GM23338 (cell line): ENCODE results near the gene ZSCAN5A.

Experiments
- EZH2 ChIP-seq: fragments of 200-600 bp; sonication (generic); IDR thresholded peaks from one replicate; pipeline ENCODE4 v1.8.0; 2017; ENCODE audit warnings: antibody characterized with exemption, mild to moderate bottlenecking, low read depth; ENCODE audit not compliant: unreplicated experiment
- EZH2phosphoT487 ChIP-seq: fragments of 200-600 bp; sonication (generic); IDR thresholded peaks from one replicate; pipeline ENCODE4 v1.8.1; 2018; ENCODE audit warnings: antibody characterized with exemption; ENCODE audit not compliant: unreplicated experiment
- REST ChIP-seq: IDR thresholded peaks from one replicate; pipeline ENCODE4 v1.6.1; 2018; ENCODE audit warnings: antibody characterized with exemption; ENCODE audit not compliant: unreplicated experiment
- STAT1 ChIP-seq: IDR thresholded peaks from one replicate; pipeline ENCODE4 v1.6.1; 2016; ENCODE audit warnings: antibody characterized with exemption; ENCODE audit not compliant: unreplicated experiment
- ZNF331 ChIP-seq: fragments of 250-450 bp; sonication (Bioruptor Pico); IDR thresholded peaks from 2 replicates; pipeline ENCODE4 v1.5.0; 2020; ENCODE audit warnings: low read depth, mild to moderate bottlenecking, moderate library complexity
- TF ChIP-seq, protein P1 (sequence below), 2 experiments: fragments of 200-600 bp in 1 of 2; sonication (generic) in 1 of 2; conservative IDR thresholded peaks; 2 replicates each; pipeline versions ENCODE4 v1.5.1 to v1.6.1; 2016 to 2017; ENCODE audit warnings: antibody characterized with exemption in 2 of 2, low read depth in 2 of 2, mild to moderate bottlenecking in 2 of 2, moderate library complexity in 1 of 2
- TF ChIP-seq, protein P2 (sequence below): IDR thresholded peaks from 2 replicates; pipeline ENCODE4 v1.6.1; 2016; ENCODE audit warnings: antibody characterized with exemption

GRCh38 chr19:56301155-56301554, 13.5 kb downstream of the ZSCAN5A start:
- TF ChIP-seq, protein P1, sequence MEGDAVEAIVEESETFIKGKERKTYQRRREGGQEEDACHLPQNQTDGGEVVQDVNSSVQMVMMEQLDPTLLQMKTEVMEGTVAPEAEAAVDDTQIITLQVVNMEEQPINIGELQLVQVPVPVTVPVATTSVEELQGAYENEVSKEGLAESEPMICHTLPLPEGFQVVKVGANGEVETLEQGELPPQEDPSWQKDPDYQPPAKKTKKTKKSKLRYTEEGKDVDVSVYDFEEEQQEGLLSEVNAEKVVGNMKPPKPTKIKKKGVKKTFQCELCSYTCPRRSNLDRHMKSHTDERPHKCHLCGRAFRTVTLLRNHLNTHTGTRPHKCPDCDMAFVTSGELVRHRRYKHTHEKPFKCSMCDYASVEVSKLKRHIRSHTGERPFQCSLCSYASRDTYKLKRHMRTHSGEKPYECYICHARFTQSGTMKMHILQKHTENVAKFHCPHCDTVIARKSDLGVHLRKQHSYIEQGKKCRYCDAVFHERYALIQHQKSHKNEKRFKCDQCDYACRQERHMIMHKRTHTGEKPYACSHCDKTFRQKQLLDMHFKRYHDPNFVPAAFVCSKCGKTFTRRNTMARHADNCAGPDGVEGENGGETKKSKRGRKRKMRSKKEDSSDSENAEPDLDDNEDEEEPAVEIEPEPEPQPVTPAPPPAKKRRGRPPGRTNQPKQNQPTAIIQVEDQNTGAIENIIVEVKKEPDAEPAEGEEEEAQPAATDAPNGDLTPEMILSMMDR (conservative IDR thresholded peaks at IDR 0.05; ENCODE audit: low read depth in 2 of 2): peak in 1 of 2 experiments; percentile 30; a peak in 1 of 4 replicates
- TF ChIP-seq EZH2 (no peak), REST (no peak), STAT1 (no peak), ZNF331 (CRISPR knock-in tag) (no peak), EZH2phosphoT487 (no peak)
- TF ChIP-seq, protein P2, sequence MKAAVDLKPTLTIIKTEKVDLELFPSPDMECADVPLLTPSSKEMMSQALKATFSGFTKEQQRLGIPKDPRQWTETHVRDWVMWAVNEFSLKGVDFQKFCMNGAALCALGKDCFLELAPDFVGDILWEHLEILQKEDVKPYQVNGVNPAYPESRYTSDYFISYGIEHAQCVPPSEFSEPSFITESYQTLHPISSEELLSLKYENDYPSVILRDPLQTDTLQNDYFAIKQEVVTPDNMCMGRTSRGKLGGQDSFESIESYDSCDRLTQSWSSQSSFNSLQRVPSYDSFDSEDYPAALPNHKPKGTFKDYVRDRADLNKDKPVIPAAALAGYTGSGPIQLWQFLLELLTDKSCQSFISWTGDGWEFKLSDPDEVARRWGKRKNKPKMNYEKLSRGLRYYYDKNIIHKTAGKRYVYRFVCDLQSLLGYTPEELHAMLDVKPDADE: no peak
